Body of pancreas (tissue), 4 donors: ENCODE data around the gene EPB41L5.

Experiments used
- CTCF ChIP-seq, 7 experiments: fragments of 450-650 bp in 4 of 7; fragments of 200-600 bp in 3 of 7; sonication (generic) in 3 of 7; IDR thresholded peaks; one replicate each; pipeline ENCODE4 v1.5.1; 2016 to 2019; ENCODE audit warnings: antibody characterized with exemption in 7 of 7
- POLR2A ChIP-seq, 3 donors: fragments of 450-650 bp; IDR thresholded peaks; one replicate each; pipeline ENCODE4 v1.6.1; 2016; ENCODE audit warnings: antibody characterized with exemption in 3 of 3, mild to moderate bottlenecking in 2 of 3

DNA sequence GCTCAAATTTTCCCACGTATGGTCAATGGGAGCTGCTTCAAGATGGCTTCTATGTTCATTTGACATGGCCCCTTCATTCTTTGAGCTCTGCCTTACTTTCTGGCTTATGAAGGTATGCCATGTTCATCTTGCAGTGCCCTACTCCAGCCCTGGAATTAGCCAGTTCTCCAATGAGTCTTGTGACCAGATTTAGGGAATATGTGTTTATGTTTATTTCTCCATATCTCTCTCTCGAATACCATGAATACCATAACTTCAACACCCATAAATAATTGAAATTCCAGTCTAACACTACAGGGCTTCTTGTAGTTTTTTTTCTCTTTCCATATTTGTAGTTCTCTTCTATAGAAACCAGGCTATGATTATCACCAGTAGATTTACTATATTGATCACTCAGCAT, 39.7 kb downstream of the EPB41L5 start:
- TF ChIP-seq CTCF (IDR thresholded peaks at IDR 0.05) (no peak), POLR2A (IDR thresholded peaks at IDR 0.05) (no peak)
